Upper lobe of left lung (tissue), 6 donors: ENCODE data around the gene DSG2. TPM values are rescaled to one million over a fixed set of nuclear protein-coding genes. Genes with fewer than 3 reads are reported as not detected.

Source experiments
- ATAC-seq, 2 donors: fragments of 200-7000 bp; cut with Tn5 transposase; one replicate each; pipeline ENCODE4 v1.9.1; 2022; ENCODE audit warnings: mild to moderate bottlenecking in 2 of 2, moderate library complexity in 2 of 2; ENCODE audit not compliant: low FRiP score in 2 of 2
- DNase-seq, 2 donors: peaks; one replicate each; pipeline ENCODE4 v3.0.0-alpha.2; 2019 to 2020
- H3K27ac ChIP-seq, 4 donors: fragments of 200-600 bp; sonication (generic); one replicate each; pipeline ENCODE4 v1.5.1; 2016 to 2019
- H3K27me3 ChIP-seq, 4 donors: fragments of 200-600 bp; sonication (generic); one replicate each; pipeline ENCODE4 v1.5.1; 2017 to 2019
- H3K36me3 ChIP-seq, 4 donors: fragments of 200-600 bp; sonication (generic); one replicate each; pipeline ENCODE4 v1.5.1; 2016 to 2019
- H3K4me1 ChIP-seq, 4 donors: fragments of 200-600 bp; sonication (generic); one replicate each; pipeline ENCODE4 v1.5.1; 2018 to 2019
- H3K4me3 ChIP-seq, 4 donors: fragments of 200-600 bp; sonication (generic); one replicate each; pipeline ENCODE4 v1.5.1; 2017 to 2019; ENCODE audit warnings: mild to moderate bottlenecking in 2 of 4, moderate library complexity in 1 of 4
- H3K9me3 ChIP-seq, 4 donors: fragments of 200-600 bp; sonication (generic); one replicate each; pipeline ENCODE4 v1.5.1; 2018 to 2019
- EP300 ChIP-seq, 4 donors: sonication (generic); formaldehyde crosslinking; IDR thresholded peaks; one replicate each; pipeline ENCODE4 v1.5.1; 2017; ENCODE audit warnings: antibody characterized with exemption in 4 of 4, control low read depth in 2 of 4
- POLR2A ChIP-seq, 4 donors: fragments of 450-650 bp; IDR thresholded peaks; one replicate each; pipeline ENCODE4 v1.5.1; 2016 to 2017; ENCODE audit warnings: antibody characterized with exemption in 4 of 4, mild to moderate bottlenecking in 2 of 4
- POLR2AphosphoS5 ChIP-seq, 2 donors: sonication (generic); formaldehyde crosslinking; IDR thresholded peaks; one replicate each; pipeline ENCODE4 v1.5.1; 2017; ENCODE audit warnings: antibody characterized with exemption in 2 of 2
- WGBS, 2 donors: methylation state at CpG; one replicate each; pipeline ENCODE4 v1.1.5; 2017 to 2018; 5-methylcytosine and 5-hydroxymethylcytosine counted together
- total RNA-seq, 6 donors: library from RNA; depleted of rRNA in 4 of 6; stranded (reverse); fragments of >200 nt in 4 of 6; gene quantifications; one replicate each; pipeline versions ENCODE4 v1.1.0 to v1.2.1, GENCODE V29; 2016 to 2021
- TF ChIP-seq, protein P1 (sequence below), 6 experiments: fragments of 450-650 bp in 4 of 6; fragments of 200-600 bp in 2 of 6; sonication (generic) in 2 of 6; IDR thresholded peaks; one replicate each; pipeline ENCODE4 v1.5.1; 2016 to 2019; ENCODE audit warnings: antibody characterized with exemption in 6 of 6
- donor health status: DM: no; HTN: no; CAD: no; lungs with moderate emphysema.
- donor health status: DM: no; HTN: yes; CAD: no; lungs with severe emphysema.

The DSG2 gene
- total RNA-seq, 6 donors from 2014 or later, result 5.2 to 55.4 (median 26.8) TPM

DNA sequence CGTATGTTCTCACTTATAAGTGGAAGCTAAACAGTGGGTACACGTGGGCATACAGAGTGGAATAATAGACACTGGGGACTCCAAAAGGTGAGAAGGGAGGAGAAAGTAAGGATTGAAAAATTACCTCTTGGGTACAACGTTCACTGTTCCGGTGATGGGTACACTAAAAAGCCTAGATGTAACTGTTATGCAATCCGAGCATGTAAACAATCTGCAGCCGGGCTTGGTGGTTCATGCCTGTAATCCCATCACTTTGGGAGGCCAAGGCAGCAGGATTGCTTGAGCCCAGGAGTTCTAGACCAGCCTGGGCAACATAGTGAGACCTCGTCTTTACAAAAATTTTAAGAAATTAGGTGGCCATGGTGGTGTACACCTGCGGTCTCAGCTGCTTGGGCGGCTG is 60.6 kb downstream of the DSG2 start:
- Histone ChIP-seq H3K9me3 (no peaks in the 10 kb centered on the region), H3K27ac (no peak overlapping the region), H3K27me3 (no peaks in the 10 kb centered on the region), H3K4me1 (peaks cover 0 to 3% (median 0%) of the 10 kb centered on the region in 4 donors), H3K4me3 (no peak overlapping the region), H3K36me3 (no peaks in the 10 kb centered on the region)
- WGBS, 2 donors, result 69 to 75% methylated on average over 9 of the region's 9 CpGs
- TF ChIP-seq POLR2A (IDR thresholded peaks at IDR 0.05) (no peak), EP300 (IDR thresholded peaks at IDR 0.05) (no peak), POLR2AphosphoS5 (IDR thresholded peaks at IDR 0.05) (no peak)
- TF ChIP-seq, protein P1, sequence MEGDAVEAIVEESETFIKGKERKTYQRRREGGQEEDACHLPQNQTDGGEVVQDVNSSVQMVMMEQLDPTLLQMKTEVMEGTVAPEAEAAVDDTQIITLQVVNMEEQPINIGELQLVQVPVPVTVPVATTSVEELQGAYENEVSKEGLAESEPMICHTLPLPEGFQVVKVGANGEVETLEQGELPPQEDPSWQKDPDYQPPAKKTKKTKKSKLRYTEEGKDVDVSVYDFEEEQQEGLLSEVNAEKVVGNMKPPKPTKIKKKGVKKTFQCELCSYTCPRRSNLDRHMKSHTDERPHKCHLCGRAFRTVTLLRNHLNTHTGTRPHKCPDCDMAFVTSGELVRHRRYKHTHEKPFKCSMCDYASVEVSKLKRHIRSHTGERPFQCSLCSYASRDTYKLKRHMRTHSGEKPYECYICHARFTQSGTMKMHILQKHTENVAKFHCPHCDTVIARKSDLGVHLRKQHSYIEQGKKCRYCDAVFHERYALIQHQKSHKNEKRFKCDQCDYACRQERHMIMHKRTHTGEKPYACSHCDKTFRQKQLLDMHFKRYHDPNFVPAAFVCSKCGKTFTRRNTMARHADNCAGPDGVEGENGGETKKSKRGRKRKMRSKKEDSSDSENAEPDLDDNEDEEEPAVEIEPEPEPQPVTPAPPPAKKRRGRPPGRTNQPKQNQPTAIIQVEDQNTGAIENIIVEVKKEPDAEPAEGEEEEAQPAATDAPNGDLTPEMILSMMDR (IDR thresholded peaks at IDR 0.05), result no peak
- DNase-seq (no peak), ATAC-seq (no peak)

DNA sequence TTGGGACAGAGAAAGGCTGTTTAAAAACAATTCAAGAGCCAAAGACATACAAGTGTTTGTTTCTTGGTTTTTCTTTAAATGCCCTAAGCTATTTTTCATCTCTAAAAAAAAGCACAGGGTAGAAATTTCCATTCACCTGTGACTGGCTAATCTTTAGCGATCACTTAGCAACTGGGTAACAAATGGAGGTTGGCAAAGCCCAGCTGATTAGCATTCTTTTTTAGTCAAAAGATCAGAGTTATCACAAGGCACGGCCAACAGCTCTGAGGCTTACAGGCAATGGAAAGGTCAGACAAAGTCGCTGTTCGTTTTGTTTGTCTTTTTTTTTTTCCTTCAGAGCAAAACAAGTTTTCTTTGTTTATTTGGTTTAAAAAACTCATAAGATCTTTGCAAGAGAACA is 64.7 kb downstream of the DSG2 start:
- H3K4me1 ChIP-seq, result no peaks in the 10 kb centered on the region
- no peaks in the 10 kb centered on the region for H3K36me3 ChIP-seq
- 58 to 72% methylated on average over 4 of the region's 4 CpGs for WGBS, 2 donors
- no peak for DNase-seq
- H3K27ac ChIP-seq, result no peak overlapping the region
- TF ChIP-seq POLR2AphosphoS5 (IDR thresholded peaks at IDR 0.05), result no peak
- TF ChIP-seq EP300 (IDR thresholded peaks at IDR 0.05), result no peak
- no peak overlapping the region for H3K4me3 ChIP-seq
- ATAC-seq, result no peak
- H3K27me3 ChIP-seq, result no peaks in the 10 kb centered on the region
- no peaks in the 10 kb centered on the region for H3K9me3 ChIP-seq

DNA sequence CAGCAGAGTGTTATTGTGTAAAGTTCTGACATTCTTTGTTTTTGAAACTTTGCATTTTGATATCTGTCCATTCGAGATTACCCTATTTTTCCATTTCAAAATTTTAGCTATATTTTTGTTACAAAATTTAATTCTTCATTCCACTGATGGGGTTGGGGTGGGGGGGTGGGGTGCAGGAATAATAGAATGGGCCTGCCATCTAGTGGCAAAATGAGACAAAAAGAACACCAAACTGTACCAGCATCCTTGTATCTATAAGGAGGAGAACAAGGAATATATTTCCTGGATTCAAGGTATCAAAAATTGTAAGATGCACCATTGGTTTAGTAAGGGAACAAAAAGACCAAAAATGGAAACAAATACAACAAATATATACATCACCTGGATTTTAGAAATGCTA is 65.8 kb downstream of the DSG2 start:
- Histone ChIP-seq H3K36me3 (no peaks in the 10 kb centered on the region), H3K27ac (no peak overlapping the region), H3K4me3 (no peak overlapping the region), H3K27me3 (no peaks in the 10 kb centered on the region), H3K4me1 (no peaks in the 10 kb centered on the region), H3K9me3 (no peaks in the 10 kb centered on the region)
- no peak for ATAC-seq
- TF ChIP-seq EP300 (IDR thresholded peaks at IDR 0.05) (no peak), POLR2AphosphoS5 (IDR thresholded peaks at IDR 0.05) (no peak)
- 0 to 29% methylated on average over 1 of the region's 1 CpG for WGBS, 2 donors
- no peak for DNase-seq

DNA sequence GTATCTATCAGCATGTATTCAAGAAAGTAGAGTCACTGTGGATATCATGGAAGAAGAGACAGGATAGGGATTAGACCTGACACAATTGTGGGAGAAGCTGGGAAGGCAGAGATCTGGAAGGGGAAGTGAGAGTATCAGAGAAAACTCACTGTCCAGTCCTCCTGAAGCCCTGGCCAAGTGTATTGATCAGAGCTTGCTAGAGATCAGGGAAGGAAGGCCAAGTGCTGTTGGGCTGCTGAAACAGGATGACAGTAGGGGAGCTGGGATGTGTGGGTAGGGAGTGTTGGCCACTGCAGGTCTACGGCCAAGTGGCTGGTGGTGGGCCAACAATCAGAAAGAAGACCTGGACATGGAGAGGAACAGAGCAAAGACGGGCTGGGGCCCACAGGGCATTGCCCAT is 67.4 kb downstream of the DSG2 start:
- 83 to 93% methylated on average over 2 of the region's 2 CpGs for WGBS, 2 donors
- DNase-seq, result no peak

DNA sequence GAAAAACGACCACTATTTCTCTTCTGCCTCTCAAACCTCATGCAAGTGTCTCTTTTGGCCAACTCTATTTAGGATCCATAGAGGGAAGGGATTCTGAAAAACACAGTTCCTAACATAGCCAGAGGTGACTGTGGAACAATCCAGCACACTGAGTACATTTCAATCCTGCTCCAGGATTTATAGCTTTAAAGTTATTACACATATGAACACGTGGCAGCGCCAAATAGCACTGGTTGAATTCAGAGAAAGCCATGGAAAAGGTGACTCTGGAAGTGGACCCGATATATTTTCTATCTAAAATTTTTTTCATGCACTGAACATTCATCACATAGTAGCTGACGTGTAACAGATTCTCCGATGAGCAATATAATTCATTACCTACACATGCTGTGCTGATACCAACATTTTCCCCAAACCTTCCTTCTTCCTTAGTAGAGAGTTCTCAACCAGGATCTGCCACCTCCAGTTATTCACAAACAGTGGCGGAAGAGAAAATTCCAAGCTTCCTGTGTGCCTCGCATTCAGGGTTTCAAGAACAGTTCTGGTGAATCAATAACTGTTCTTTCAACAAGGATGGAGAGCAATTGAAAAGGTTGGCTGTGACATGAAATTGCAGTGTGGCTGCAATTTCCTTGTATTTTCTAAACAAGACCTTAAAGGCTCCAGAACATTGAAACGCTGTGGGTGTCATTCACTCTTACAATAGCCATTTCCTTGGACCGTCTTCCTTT is 68.0 kb downstream of the DSG2 start:
- WGBS, 2 donors, result 72 to 76% methylated on average over 10 of the region's 10 CpGs
- no peak for ATAC-seq
- TF ChIP-seq POLR2AphosphoS5 (IDR thresholded peaks at IDR 0.05) (no peak), EP300 (IDR thresholded peaks at IDR 0.05) (no peak)
- no peaks in the 10 kb centered on the region for H3K9me3 ChIP-seq
- no peak overlapping the region for H3K4me3 ChIP-seq
- no peaks in the 10 kb centered on the region for H3K27me3 ChIP-seq
- DNase-seq, result no peak
- no peak overlapping the region for H3K27ac ChIP-seq
- H3K4me1 ChIP-seq, result no peaks in the 10 kb centered on the region
- H3K36me3 ChIP-seq, result no peaks in the 10 kb centered on the region

More for the DNA sequence above, 67.4 kb downstream of the DSG2 start:
- no peaks in the 10 kb centered on the region for H3K9me3 ChIP-seq
- H3K27me3 ChIP-seq, result no peaks in the 10 kb centered on the region
- TF ChIP-seq EP300 (IDR thresholded peaks at IDR 0.05) (no peak), POLR2AphosphoS5 (IDR thresholded peaks at IDR 0.05) (no peak), POLR2A (IDR thresholded peaks at IDR 0.05) (no peak)
- TF ChIP-seq, protein P1 (IDR thresholded peaks at IDR 0.05), result no peak
- H3K27ac ChIP-seq, result no peak overlapping the region
- H3K36me3 ChIP-seq, result no peaks in the 10 kb centered on the region
- ATAC-seq, result peak in 1 of 2 donors; percentile 32
- no peaks in the 10 kb centered on the region for H3K4me1 ChIP-seq
- no peak overlapping the region for H3K4me3 ChIP-seq

DNA sequence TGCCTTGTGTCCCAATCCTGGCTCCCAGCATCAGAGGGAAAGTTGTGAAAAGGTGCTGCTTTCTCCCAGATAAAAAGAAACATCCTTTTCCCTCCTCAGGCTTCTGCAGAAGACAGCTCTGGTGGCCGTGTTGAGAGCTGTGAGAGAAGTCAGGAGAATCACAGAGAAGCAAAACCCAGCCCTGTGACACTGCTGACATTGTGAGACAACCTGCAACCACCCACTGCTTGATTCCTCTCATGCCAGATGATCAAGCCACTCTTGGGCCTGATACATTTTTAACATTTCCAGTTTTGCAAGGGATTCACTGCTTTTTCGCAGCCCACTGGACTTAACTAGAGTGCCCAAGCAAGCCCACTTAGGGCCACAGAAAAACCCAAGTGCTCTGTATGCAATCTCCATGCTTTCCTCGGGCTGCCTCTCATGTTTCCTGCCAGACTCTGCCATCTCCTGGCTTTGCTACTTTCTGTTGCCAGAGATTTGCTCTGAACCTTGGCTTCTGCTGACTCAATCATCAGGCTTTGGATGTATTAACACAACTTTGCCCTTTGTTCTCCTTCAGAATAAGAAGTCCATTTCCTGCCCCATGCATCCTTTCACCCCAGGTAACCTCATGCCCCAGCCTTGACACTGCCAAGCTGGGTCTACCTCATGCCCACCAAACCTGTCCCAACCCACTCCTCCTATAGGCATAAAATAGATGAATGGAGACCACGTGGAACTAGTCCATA is 68.8 kb downstream of the DSG2 start:
- DNase-seq, result no peak
- Histone ChIP-seq H3K27me3 (no peaks in the 10 kb centered on the region), H3K4me1 (no peaks in the 10 kb centered on the region), H3K9me3 (no peaks in the 10 kb centered on the region), H3K36me3 (no peaks in the 10 kb centered on the region), H3K4me3 (no peak overlapping the region), H3K27ac (no peak overlapping the region)
- WGBS, 2 donors, result 61 to 66% methylated on average over 4 of the region's 4 CpGs
- TF ChIP-seq EP300 (IDR thresholded peaks at IDR 0.05), result no peak
- no peak for TF ChIP-seq POLR2A (IDR thresholded peaks at IDR 0.05)
- TF ChIP-seq, protein P1 (IDR thresholded peaks at IDR 0.05), result no peak
- no peak for TF ChIP-seq POLR2AphosphoS5 (IDR thresholded peaks at IDR 0.05)
- no peak for ATAC-seq
